Omental fat pad (tissue), 4 donors: ENCODE measurements around the gene LRP5. TPM values are rescaled to one million over a fixed set of nuclear protein-coding genes. Genes with fewer than 3 reads are reported as not detected.

Source experiments
- ATAC-seq: fragments of 150-250 bp; one replicate; pipeline ENCODE4 v1.9.1; 2016; ENCODE audit warnings: mild to moderate bottlenecking, moderate library complexity; ENCODE audit not compliant: low FRiP score
- DNase-seq: peaks from one replicate; pipeline ENCODE4 v3.0.0-alpha.2; 2019; ENCODE audit warnings: low spot score
- CTCF ChIP-seq, 3 donors: fragments of 450-650 bp; IDR thresholded peaks; one replicate each; pipeline ENCODE4 v1.5.1; 2016 to 2017; ENCODE audit warnings: antibody characterized with exemption in 3 of 3, mild to moderate bottlenecking in 3 of 3, moderate library complexity in 2 of 3
- total RNA-seq, 4 donors: library from RNA; depleted of rRNA; stranded (reverse); fragments of >200 nt; gene quantifications; one replicate each; pipeline ENCODE4 v1.1.0, GENCODE V29; 2016

Gene LRP5
- total RNA-seq, 4 donors from 2014 or later, result 18.0 to 44.5 (median 34.6) TPM

GRCh38 chr11:68331338-68331947 lies 19.1 kb downstream of the LRP5 start:
- ATAC-seq (no peak), DNase-seq (no peak)
- no peak for TF ChIP-seq CTCF (IDR thresholded peaks at IDR 0.05)

GRCh38 chr11:68332186-68332585 lies 19.8 kb downstream of the LRP5 start:
- no peak for ATAC-seq
- TF ChIP-seq CTCF (IDR thresholded peaks at IDR 0.05), result no peak
- DNase-seq, result no peak

- TF ChIP-seq CTCF (IDR thresholded peaks at IDR 0.05), result no peak
- DNase-seq (no peak), ATAC-seq (no peak)
Observed at GRCh38 chr11:68333173-68333572, 20.8 kb downstream of the LRP5 start.

GRCh38 chr11:68334923-68335322 lies 22.5 kb downstream of the LRP5 start:
- DNase-seq (no peak), ATAC-seq (no peak)
- no peak for TF ChIP-seq CTCF (IDR thresholded peaks at IDR 0.05)

GRCh38 chr11:68335683-68336082 lies 23.3 kb downstream of the LRP5 start:
- no peak for TF ChIP-seq CTCF (IDR thresholded peaks at IDR 0.05)
- ATAC-seq (no peak), DNase-seq (no peak)

- no peak for TF ChIP-seq CTCF (IDR thresholded peaks at IDR 0.05)
- ATAC-seq (no peak), DNase-seq (no peak)
Observed at GRCh38 chr11:68336716-68337115, 24.3 kb downstream of the LRP5 start.

GRCh38 chr11:68337399-68337835 lies 25.0 kb downstream of the LRP5 start:
- DNase-seq, result no peak

More at GRCh38 chr11:68337399-68337835, 25.0 kb downstream of the LRP5 start:
- no peak for ATAC-seq
- no peak for TF ChIP-seq CTCF (IDR thresholded peaks at IDR 0.05)
